ENCODE measurements around the gene NFIX. TPM values are rescaled to one million over a fixed set of nuclear protein-coding genes. Genes with fewer than 3 reads are reported as not detected.

NFIX gene
- total RNA-seq, 4 donors from 2014 or later = 56.0 to 154 (median 79.4) TPM

GRCh38 chr19:13069415-13070359 is 74.4 kb downstream of the NFIX start:
- Histone ChIP-seq H3K36me3 (peaks cover 10 to 17% (median 16%) of the 10 kb centered on the region in 4 donors), H3K27me3 (no peaks in the 10 kb centered on the region), H3K27ac (replicated peaks in 1 of 4) (peak overlapping the region; percentile 30 to 98 (median 72)), H3K9me3 (no peaks in the 10 kb centered on the region), H3K4me1 (peaks cover 71 to 100% (median 96%) of the 10 kb centered on the region in 4 donors), H3K4me3 (no peak overlapping the region)
- 56% methylated on average over 7 of the region's 20 CpGs for WGBS
- intact Hi-C loops (cut with DNase I) = no loop called here
- no peak for DNase-seq (ENCODE audit: extremely low spot score)
- TF ChIP-seq CTCF (IDR thresholded peaks at IDR 0.05) (no peak), POLR2AphosphoS5 (IDR thresholded peaks at IDR 0.05) (no peak), POLR2A (IDR thresholded peaks at IDR 0.05; ENCODE audit: low read depth) (no peak), EP300 (IDR thresholded peaks at IDR 0.05) (no peak)

- 80% methylated on average over 29 of the region's 32 CpGs for WGBS
- Histone ChIP-seq H3K27me3 (no peaks in the 10 kb centered on the region), H3K36me3 (peaks cover 16 to 22% (median 21%) of the 10 kb centered on the region in 4 donors), H3K4me1 (peaks cover 62 to 96% (median 92%) of the 10 kb centered on the region in 4 donors), H3K4me3 (no peak overlapping the region), H3K9me3 (no peaks in the 10 kb centered on the region), H3K27ac (replicated peaks in 1 of 4) (peak overlapping the region; percentile 30 to 98 (median 72))
- no peak for DNase-seq (ENCODE audit: extremely low spot score)
- TF ChIP-seq CTCF (IDR thresholded peaks at IDR 0.05) (no peak), POLR2A (IDR thresholded peaks at IDR 0.05; ENCODE audit: low read depth) (no peak), POLR2AphosphoS5 (IDR thresholded peaks at IDR 0.05) (no peak)
- intact Hi-C loops (cut with DNase I) = no loop called here
These were observed 75.3 kb downstream of the NFIX start for GRCh38 chr19:13070425-13071140.

- peaks cover 18 to 32% (median 31%) of the 10 kb centered on the region in 4 donors for H3K36me3 ChIP-seq
- H3K4me3 ChIP-seq = no peak overlapping the region
- H3K4me1 ChIP-seq = peaks cover 56 to 96% (median 91%) of the 10 kb centered on the region in 4 donors
- H3K27ac ChIP-seq (replicated peaks in 1 of 4) = peak overlapping the region in 3 of 4 donors; percentile 25 to 98 (median 39)
- 79% methylated on average over 6 of the region's 9 CpGs for WGBS
- no peaks in the 10 kb centered on the region for H3K27me3 ChIP-seq
- intact Hi-C loops (cut with DNase I) = no loop called here
- TF ChIP-seq POLR2AphosphoS5 (IDR thresholded peaks at IDR 0.05) = no peak
- no peak for TF ChIP-seq CTCF (IDR thresholded peaks at IDR 0.05)
- no peak for TF ChIP-seq EP300 (IDR thresholded peaks at IDR 0.05)
- TF ChIP-seq POLR2A (IDR thresholded peaks at IDR 0.05; ENCODE audit: low read depth) = no peak
- no peaks in the 10 kb centered on the region for H3K9me3 ChIP-seq
- DNase-seq (ENCODE audit: extremely low spot score) = no peak
These were observed 76.3 kb downstream of the NFIX start for GRCh38 chr19:13071444-13072187.

- H3K27me3 ChIP-seq = no peaks in the 10 kb centered on the region
- no peak overlapping the region for H3K4me3 ChIP-seq
- 91% methylated on average over 9 of the region's 9 CpGs for WGBS
- H3K9me3 ChIP-seq = no peaks in the 10 kb centered on the region
- peak overlapping the region in 3 of 4 donors; percentile 12 to 39 (median 25) for H3K27ac ChIP-seq (replicated peaks in 1 of 4)
- no peak for TF ChIP-seq POLR2AphosphoS5 (IDR thresholded peaks at IDR 0.05)
- TF ChIP-seq POLR2A (IDR thresholded peaks at IDR 0.05; ENCODE audit: low read depth) = no peak
- no peak for TF ChIP-seq CTCF (IDR thresholded peaks at IDR 0.05)
- TF ChIP-seq EP300 (IDR thresholded peaks at IDR 0.05) = no peak
- intact Hi-C loops (cut with DNase I) = no loop called here
- no peak for DNase-seq (ENCODE audit: extremely low spot score)
- peaks cover 18 to 39% (median 37%) of the 10 kb centered on the region in 4 donors for H3K36me3 ChIP-seq
- H3K4me1 ChIP-seq = peaks cover 56 to 96% (median 91%) of the 10 kb centered on the region in 4 donors
These were observed 77.1 kb downstream of the NFIX start for GRCh38 chr19:13072188-13072908.
